Activated T-cell treated with anti-CD3 and anti-CD28 coated beads for 48 hours (primary cell): ENCODE results near the gene RPS6KA1.
"Not testable (repeated sequence)": the region's sequence is repeated elsewhere in the genome, so short reads cannot be mapped to it uniquely, and the experiment has no call there.

Experiments
- DNase-seq: peaks from one replicate; pipeline ENCODE4 v3.0.0-alpha.2; 2020; ENCODE audit warnings: low read depth

The RPS6KA1 gene

GRCh38 chr1:26602378-26602959, 72.9 kb downstream of the RPS6KA1 start:
- DNase-seq, result no peak

GRCh38 chr1:26603856-26604255, 74.3 kb downstream of the RPS6KA1 start:
- DNase-seq, result no peak

- DNase-seq, result no peak
Observed at GRCh38 chr1:26607186-26607585, 77.6 kb downstream of the RPS6KA1 start.

GRCh38 chr1:26608895-26609294, 79.3 kb downstream of the RPS6KA1 start:
- no peak for DNase-seq

DNA sequence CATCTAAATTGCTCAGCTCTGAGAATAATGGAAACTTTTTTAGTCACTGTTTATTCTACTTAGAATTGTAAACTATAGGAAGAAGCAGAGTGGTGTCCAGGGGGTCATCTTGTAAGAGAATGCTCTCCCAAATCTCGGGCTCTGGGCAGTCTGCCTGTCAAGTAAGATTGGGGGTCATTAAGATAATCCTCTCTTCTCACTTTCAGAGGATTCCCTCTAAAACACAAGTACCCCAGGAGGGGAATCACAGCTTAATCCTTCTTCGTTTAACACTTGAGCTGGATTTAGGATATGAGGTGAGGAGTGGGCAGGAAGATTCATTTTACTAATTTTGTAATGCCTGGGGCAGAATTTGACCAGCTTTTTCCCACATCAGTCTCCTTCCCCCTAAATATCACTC, 81.2 kb downstream of the RPS6KA1 start:
- DNase-seq, result no peak

DNA sequence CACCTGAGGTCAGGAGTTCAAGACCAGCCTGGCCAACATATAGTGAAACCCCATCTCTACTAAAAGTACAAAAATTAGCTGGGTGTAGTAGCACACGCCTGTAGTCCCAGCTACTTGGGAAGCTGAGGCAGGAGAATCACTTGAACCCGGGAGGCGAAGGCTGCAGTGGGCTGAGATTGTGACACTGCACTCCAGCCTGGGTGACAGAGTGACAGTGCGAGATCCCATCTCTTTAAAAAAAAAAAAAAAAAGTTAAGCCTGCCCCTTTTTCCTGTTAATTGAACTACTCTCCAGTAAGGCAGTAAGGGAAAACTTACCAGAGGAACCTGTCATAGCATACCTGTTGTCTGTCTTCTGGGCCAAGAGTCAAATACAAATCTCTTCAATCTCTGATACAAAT, 83.1 kb downstream of the RPS6KA1 start:
- DNase-seq, result not testable (repeated sequence)

- no peak for DNase-seq
Observed at GRCh38 chr1:26614655-26615411, 85.3 kb downstream of the RPS6KA1 start.

DNA sequence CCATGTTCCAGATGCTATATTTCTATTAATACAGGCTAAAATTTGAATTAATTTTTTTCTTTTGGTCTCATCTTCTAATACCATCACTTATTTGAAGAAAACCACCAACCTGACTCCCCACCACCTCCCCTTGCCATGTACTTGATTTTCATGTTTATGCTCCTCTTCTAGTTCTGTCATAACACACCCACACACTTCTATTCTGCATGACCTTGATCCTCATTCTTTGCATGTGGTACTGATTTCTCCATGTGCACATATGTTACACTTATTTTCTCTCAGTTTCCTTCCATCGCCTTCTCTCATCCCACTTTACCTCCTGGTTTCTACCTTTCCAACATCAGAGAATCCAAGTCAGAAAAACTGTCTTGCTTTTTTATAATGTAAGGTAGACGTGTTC, 87.3 kb downstream of the RPS6KA1 start:
- no peak for DNase-seq

- no peak for DNase-seq
Observed at GRCh38 chr1:26618561-26618960, 89.0 kb downstream of the RPS6KA1 start.
